GM23338 (cell line): Measurements from ENCODE around the gene ZNF513. TPM values are rescaled to one million over a fixed set of nuclear protein-coding genes. Genes with fewer than 3 reads are reported as not detected.

ENCODE experiments used
- ATAC-seq: fragments of 200-7000 bp; cut with Tn5 transposase; 3 replicates; pipeline ENCODE4 v1.9.1; 2020
- DNase-seq: peaks from one replicate; pipeline ENCODE4 v3.0.0-alpha.2; 2015; ENCODE audit warnings: low spot score
- H2AFZ ChIP-seq: fragments of 200-600 bp; sonication (generic); 2 replicates; pipeline ENCODE4 v1.8.0; 2016; ENCODE audit warnings: antibody characterized with exemption, mild to moderate bottlenecking, moderate library complexity
- H3F3A ChIP-seq: fragments of 200-600 bp; sonication (generic); replicated peaks from 2 replicates; pipeline ENCODE4 v1.8.0; 2017; ENCODE audit warnings: antibody characterized with exemption, mixed run types, low read depth
- H3K27ac ChIP-seq: fragments of 200-600 bp; sonication (generic); 2 replicates; pipeline ENCODE4 v1.6.1; 2016; ENCODE audit warnings: low read depth
- H3K27me3 ChIP-seq: fragments of 200-600 bp; sonication (generic); 2 replicates; pipeline ENCODE4 v1.8.0; 2016; ENCODE audit warnings: mild to moderate bottlenecking, mixed run types, moderate library complexity; ENCODE audit not compliant: insufficient read depth
- H3K36me3 ChIP-seq: fragments of 200-600 bp; sonication (generic); 2 replicates; pipeline ENCODE4 v1.8.0; 2016; ENCODE audit warnings: mild to moderate bottlenecking; ENCODE audit not compliant: insufficient read depth
- H3K4me1 ChIP-seq: fragments of 200-600 bp; sonication (generic); 2 replicates; pipeline ENCODE4 v1.8.0; 2016; ENCODE audit warnings: mild to moderate bottlenecking, moderate library complexity; ENCODE audit not compliant: insufficient read depth
- H3K4me2 ChIP-seq: fragments of 200-600 bp; sonication (generic); 2 replicates; pipeline ENCODE4 v1.7.1; 2017; ENCODE audit warnings: mixed run types
- H3K4me3 ChIP-seq: fragments of 200-600 bp; sonication (generic); 2 replicates; pipeline ENCODE4 v1.6.1; 2016; ENCODE audit warnings: mixed run types
- H3K79me2 ChIP-seq: fragments of 200-600 bp; sonication (generic); replicated peaks from 2 replicates; pipeline ENCODE4 v1.8.0; 2017; ENCODE audit warnings: mild to moderate bottlenecking; ENCODE audit not compliant: insufficient read depth
- H3K9me2 ChIP-seq: fragments of 200-600 bp; sonication (generic); 2 replicates; pipeline ENCODE4 v1.8.0; 2017; ENCODE audit not compliant: insufficient read depth
- H4K20me1 ChIP-seq: fragments of 200-600 bp; sonication (generic); replicated peaks from 2 replicates; pipeline ENCODE4 v1.8.0; 2017; ENCODE audit warnings: mild to moderate bottlenecking; ENCODE audit not compliant: insufficient read depth
- H3K27ac Mint-ChIP-seq: 2 replicates; pipeline ENCODE4 v1.8.0; 2020; ENCODE audit warnings: inconsistent platforms, mild to moderate bottlenecking, moderate library complexity, mixed read lengths
- H3K27me3 Mint-ChIP-seq: 3 replicates; pipeline ENCODE4 v1.8.0; 2022; ENCODE audit warnings: low read depth, mild to moderate bottlenecking, moderate library complexity, mixed read lengths, inconsistent platforms; ENCODE audit not compliant: insufficient read depth, poor library complexity
- H3K36me3 Mint-ChIP-seq: 3 replicates; pipeline ENCODE4 v1.8.0; 2021; ENCODE audit warnings: low read depth, mild to moderate bottlenecking, inconsistent platforms, moderate library complexity, mixed read lengths
- H3K4me1 Mint-ChIP-seq: 3 replicates; pipeline ENCODE4 v1.8.0; 2020; ENCODE audit warnings: mild to moderate bottlenecking, inconsistent platforms, mixed read lengths
- H3K4me3 Mint-ChIP-seq: 3 replicates; pipeline ENCODE4 v1.8.0; 2021; ENCODE audit warnings: moderate library complexity, mild to moderate bottlenecking, inconsistent platforms, mixed read lengths
- H3K9me3 Mint-ChIP-seq: 3 replicates; pipeline ENCODE4 v1.8.0; 2020; ENCODE audit warnings: moderate library complexity, mild to moderate bottlenecking, inconsistent platforms, mixed read lengths
- CREB1 ChIP-seq: fragments of 250-450 bp; sonication (Bioruptor Pico); IDR thresholded peaks from 2 replicates; pipeline ENCODE4 v1.5.0; 2020; ENCODE audit warnings: low read depth, mild to moderate bottlenecking, moderate library complexity
- CTCF ChIP-seq, 2 experiments: fragments of 200-600 bp in 1 of 2; sonication (generic) in 1 of 2; conservative IDR thresholded peaks; 2 replicates each; pipeline versions ENCODE4 v1.5.1 to v1.6.1; 2016 to 2017; ENCODE audit warnings: antibody characterized with exemption in 2 of 2, low read depth in 2 of 2, mild to moderate bottlenecking in 2 of 2, moderate library complexity in 1 of 2
- EZH2phosphoT487 ChIP-seq: fragments of 200-600 bp; sonication (generic); IDR thresholded peaks from one replicate; pipeline ENCODE4 v1.8.1; 2018; ENCODE audit warnings: antibody characterized with exemption; ENCODE audit not compliant: unreplicated experiment
- JUNB ChIP-seq: IDR thresholded peaks from one replicate; pipeline ENCODE4 v1.6.1; 2016; ENCODE audit warnings: antibody characterized with exemption; ENCODE audit not compliant: unreplicated experiment
- POLR2AphosphoS5 ChIP-seq: IDR thresholded peaks from 2 replicates; pipeline ENCODE4 v1.6.1; 2016; ENCODE audit warnings: antibody characterized with exemption, low read depth
- STAT1 ChIP-seq: IDR thresholded peaks from one replicate; pipeline ENCODE4 v1.6.1; 2016; ENCODE audit warnings: antibody characterized with exemption; ENCODE audit not compliant: unreplicated experiment
- ZNF114 ChIP-seq: fragments of 250-450 bp; sonication (Bioruptor Pico); IDR thresholded peaks from 2 replicates; pipeline ENCODE4 v1.5.0; 2020; ENCODE audit warnings: mild to moderate bottlenecking, moderate library complexity
- ZNF331 ChIP-seq: fragments of 250-450 bp; sonication (Bioruptor Pico); IDR thresholded peaks from 2 replicates; pipeline ENCODE4 v1.5.0; 2020; ENCODE audit warnings: low read depth, mild to moderate bottlenecking, moderate library complexity
- ZNF462 ChIP-seq: fragments of 250-450 bp; sonication (Bioruptor Pico); IDR thresholded peaks from 2 replicates; pipeline ENCODE4 v1.5.0; 2020; ENCODE audit warnings: mild to moderate bottlenecking, moderate library complexity
- polyA plus RNA-seq: library from polyadenylated mRNA; unstranded; fragments of >200 nt; fragmentation: Nextera tagmentation; extraction: Ambion mirVana; gene quantifications from 2 replicates; pipeline ENCODE4 v1.2.1, GENCODE V29; 2016
- total RNA-seq: library from RNA; depleted of rRNA; stranded (reverse); fragments of >200 nt; shearing (Covaris generic); gene quantifications from 2 replicates; pipeline ENCODE4 v1.2.3, GENCODE V29; 2014
- TF ChIP-seq, protein P1 (sequence below): IDR thresholded peaks from 2 replicates; pipeline ENCODE4 v1.6.1; 2016; ENCODE audit warnings: antibody characterized with exemption
- TF ChIP-seq, protein P2 (sequence below): IDR thresholded peaks from one replicate; pipeline ENCODE4 v1.6.1; 2018; ENCODE audit warnings: antibody characterized with exemption; ENCODE audit not compliant: unreplicated experiment

ZNF513 gene
- total and polyA plus RNA-seq, 2 experiments from 2014 or later = 10.4 to 13.2 TPM

GRCh38 chr2:27370026-27370815 lies 10.3 kb downstream of the ZNF513 start, which contains the start of the genes EIF2B4 and SNX17:
Gene EIF2B4 (minus strand): TSS chr2:27370338. CDS start chr2:27370314, 24 bp downstream.
Gene SNX17 (plus strand): TSS chr2:27370616. CDS start chr2:27370744, 128 bp downstream.
- peak within 1 kb of the TSS; percentile 98 for H3K4me2 ChIP-seq
- Mint-ChIP-seq H3K27ac (peak within 1 kb of the TSS; percentile 98), H3K4me3 (peak within 1 kb of the TSS; percentile 86), H3K9me3 (no peaks in the 10 kb centered on the region), H3K4me1 (peaks cover 24% of the 10 kb centered on the region), H3K36me3 (peaks cover 66% of the 10 kb centered on the region), H3K27me3 (peaks cover 15% of the 10 kb centered on the region)
- peak within 1 kb of the TSS; percentile 93 for H3K4me3 ChIP-seq
- H3K9me2 ChIP-seq = no peaks in the 10 kb centered on the region
- peak within 1 kb of the TSS; percentile 42; the same call in 1 of the 2 replicates for H3K27ac ChIP-seq
- peaks cover 34% of the 10 kb centered on the region for H3K79me2 ChIP-seq
- no peaks in the 10 kb centered on the region for H3K27me3 ChIP-seq
- ATAC-seq (peak; percentile 89), DNase-seq (peak; percentile 99)
- peaks cover 31% of the 10 kb centered on the region for H3K36me3 ChIP-seq
- H3F3A ChIP-seq = peaks cover 9% of the 10 kb centered on the region; the same call in 1 of the 2 replicates
- H3K4me1 ChIP-seq = peaks cover 20% of the 10 kb centered on the region
- peak within 1 kb of the TSS; percentile 84 for H2AFZ ChIP-seq
- TF ChIP-seq CTCF (conservative IDR thresholded peaks at IDR 0.05; ENCODE audit: low read depth in 2 of 2) (peak; percentile 57 to 91), CREB1 (peak; percentile 86), ZNF462 (CRISPR knock-in tag) (no peak), ZNF331 (CRISPR knock-in tag) (no peak), POLR2AphosphoS5 (peak; percentile 96), STAT1 (no peak), EZH2phosphoT487 (no peak), ZNF114 (CRISPR knock-in tag) (no peak), JUNB (no peak)
- TF ChIP-seq, protein P1, sequence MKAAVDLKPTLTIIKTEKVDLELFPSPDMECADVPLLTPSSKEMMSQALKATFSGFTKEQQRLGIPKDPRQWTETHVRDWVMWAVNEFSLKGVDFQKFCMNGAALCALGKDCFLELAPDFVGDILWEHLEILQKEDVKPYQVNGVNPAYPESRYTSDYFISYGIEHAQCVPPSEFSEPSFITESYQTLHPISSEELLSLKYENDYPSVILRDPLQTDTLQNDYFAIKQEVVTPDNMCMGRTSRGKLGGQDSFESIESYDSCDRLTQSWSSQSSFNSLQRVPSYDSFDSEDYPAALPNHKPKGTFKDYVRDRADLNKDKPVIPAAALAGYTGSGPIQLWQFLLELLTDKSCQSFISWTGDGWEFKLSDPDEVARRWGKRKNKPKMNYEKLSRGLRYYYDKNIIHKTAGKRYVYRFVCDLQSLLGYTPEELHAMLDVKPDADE = peak; percentile 100
- TF ChIP-seq, protein P2, sequence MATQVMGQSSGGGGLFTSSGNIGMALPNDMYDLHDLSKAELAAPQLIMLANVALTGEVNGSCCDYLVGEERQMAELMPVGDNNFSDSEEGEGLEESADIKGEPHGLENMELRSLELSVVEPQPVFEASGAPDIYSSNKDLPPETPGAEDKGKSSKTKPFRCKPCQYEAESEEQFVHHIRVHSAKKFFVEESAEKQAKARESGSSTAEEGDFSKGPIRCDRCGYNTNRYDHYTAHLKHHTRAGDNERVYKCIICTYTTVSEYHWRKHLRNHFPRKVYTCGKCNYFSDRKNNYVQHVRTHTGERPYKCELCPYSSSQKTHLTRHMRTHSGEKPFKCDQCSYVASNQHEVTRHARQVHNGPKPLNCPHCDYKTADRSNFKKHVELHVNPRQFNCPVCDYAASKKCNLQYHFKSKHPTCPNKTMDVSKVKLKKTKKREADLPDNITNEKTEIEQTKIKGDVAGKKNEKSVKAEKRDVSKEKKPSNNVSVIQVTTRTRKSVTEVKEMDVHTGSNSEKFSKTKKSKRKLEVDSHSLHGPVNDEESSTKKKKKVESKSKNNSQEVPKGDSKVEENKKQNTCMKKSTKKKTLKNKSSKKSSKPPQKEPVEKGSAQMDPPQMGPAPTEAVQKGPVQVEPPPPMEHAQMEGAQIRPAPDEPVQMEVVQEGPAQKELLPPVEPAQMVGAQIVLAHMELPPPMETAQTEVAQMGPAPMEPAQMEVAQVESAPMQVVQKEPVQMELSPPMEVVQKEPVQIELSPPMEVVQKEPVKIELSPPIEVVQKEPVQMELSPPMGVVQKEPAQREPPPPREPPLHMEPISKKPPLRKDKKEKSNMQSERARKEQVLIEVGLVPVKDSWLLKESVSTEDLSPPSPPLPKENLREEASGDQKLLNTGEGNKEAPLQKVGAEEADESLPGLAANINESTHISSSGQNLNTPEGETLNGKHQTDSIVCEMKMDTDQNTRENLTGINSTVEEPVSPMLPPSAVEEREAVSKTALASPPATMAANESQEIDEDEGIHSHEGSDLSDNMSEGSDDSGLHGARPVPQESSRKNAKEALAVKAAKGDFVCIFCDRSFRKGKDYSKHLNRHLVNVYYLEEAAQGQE = peak; percentile 2
- H4K20me1 ChIP-seq = peaks cover 5% of the 10 kb centered on the region; the same call in 1 of the 2 replicates
